Endothelial cell (in vitro differentiated cells): Measurements from ENCODE around the gene OPA3. TPM values are rescaled to one million over a fixed set of nuclear protein-coding genes. Genes with fewer than 3 reads are reported as not detected.
A peak's percentile ranks its signal among the peaks of the same experiment; 100 is the strongest.

ENCODE experiments used
- DNase-seq: peaks from one replicate; pipeline ENCODE4 v3.0.0; 2021; ENCODE audit warnings: low spot score
- H3K27ac Mint-ChIP-seq: one replicate; pipeline ENCODE4 v1.8.0; 2021; ENCODE audit warnings: mixed read lengths, inconsistent platforms; ENCODE audit not compliant: unreplicated experiment
- H3K27me3 Mint-ChIP-seq: one replicate; pipeline ENCODE4 v1.8.0; 2021; ENCODE audit warnings: mild to moderate bottlenecking, moderate library complexity, mixed read lengths, inconsistent platforms; ENCODE audit not compliant: unreplicated experiment
- H3K36me3 Mint-ChIP-seq: one replicate; pipeline ENCODE4 v1.8.0; 2021; ENCODE audit warnings: mild to moderate bottlenecking, low read depth, mixed read lengths, inconsistent platforms; ENCODE audit not compliant: unreplicated experiment
- H3K4me1 Mint-ChIP-seq: one replicate; pipeline ENCODE4 v1.8.0; 2021; ENCODE audit warnings: mild to moderate bottlenecking, mixed read lengths, inconsistent platforms; ENCODE audit not compliant: unreplicated experiment
- H3K4me3 Mint-ChIP-seq: one replicate; pipeline ENCODE4 v1.8.0; 2021; ENCODE audit warnings: mild to moderate bottlenecking, mixed read lengths, inconsistent platforms; ENCODE audit not compliant: unreplicated experiment
- H3K9me3 Mint-ChIP-seq: one replicate; pipeline ENCODE4 v1.8.0; 2021; ENCODE audit warnings: mixed read lengths, inconsistent platforms; ENCODE audit not compliant: unreplicated experiment
- CTCF ChIP-seq: fragments of 200-600 bp; sonication (generic); IDR thresholded peaks from one replicate; pipeline ENCODE4 v1.5.0; 2021; ENCODE audit warnings: antibody characterized with exemption; ENCODE audit not compliant: unreplicated experiment
- total RNA-seq: library from RNA; stranded (reverse); fragmentation: NEBNext Ultra II Directional; extraction: Animal tissue kit (Norgen Biotek cat#: 25700); gene quantifications from one replicate; pipeline ENCODE4 v1.2.1, GENCODE V29; 2021; ENCODE audit not compliant: unreplicated experiment

The OPA3 gene
- total RNA-seq, 1 donor from 2014 or later, result 13.4 TPM

DNA sequence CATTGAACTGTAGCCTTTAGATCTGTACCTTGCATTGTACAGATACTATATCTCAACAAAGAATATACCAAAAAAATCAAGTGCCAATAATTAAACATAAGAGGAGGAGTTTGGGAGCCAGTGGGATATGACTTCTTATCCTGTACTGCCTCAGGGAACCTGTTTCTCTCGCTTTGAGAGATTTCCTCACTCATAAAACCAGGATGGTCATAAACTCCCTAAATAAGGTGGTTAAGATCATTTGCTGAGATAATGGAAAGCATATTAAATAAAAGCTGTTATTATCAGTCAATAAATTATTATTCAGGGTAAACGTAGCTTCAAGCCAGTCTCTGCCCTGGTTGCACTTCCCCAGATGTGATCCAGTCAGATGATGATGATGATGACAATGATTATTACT, 17.0 kb downstream of the OPA3 start:
- Mint-ChIP-seq H3K27ac (no peak overlapping the region), H3K4me3 (no peak overlapping the region)
- TF ChIP-seq CTCF, result no peak

DNA sequence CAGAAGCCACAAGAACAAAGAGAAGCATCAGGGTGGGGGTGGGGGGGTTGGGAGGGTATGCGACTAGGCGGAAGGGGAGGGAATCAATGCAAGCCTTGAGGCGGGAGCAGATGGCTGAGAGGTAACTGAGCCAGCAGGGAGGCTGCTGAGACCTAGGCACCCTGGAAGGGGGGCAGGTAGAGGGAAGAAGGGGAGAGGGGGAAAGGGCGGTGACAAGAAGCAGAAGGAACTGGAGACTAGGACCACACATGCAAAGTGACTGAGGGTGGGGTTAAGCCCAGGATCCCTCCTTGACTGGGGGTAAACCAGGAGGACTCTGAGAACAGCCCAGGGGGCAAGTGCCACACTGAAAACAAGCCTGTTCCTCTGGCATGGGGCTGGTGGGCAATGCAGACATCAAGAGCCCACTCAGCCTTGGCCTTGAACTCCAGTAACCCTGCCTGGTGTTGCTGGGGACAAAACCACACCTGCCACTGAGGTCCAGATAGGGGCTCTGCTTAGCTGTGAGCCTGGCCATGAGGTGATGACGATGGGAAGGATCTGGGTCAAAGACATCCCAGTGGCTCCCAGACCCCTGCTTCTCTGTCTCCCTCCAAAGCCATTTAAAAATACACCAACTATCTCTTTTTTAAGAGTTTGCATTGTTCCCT, 20.3 kb downstream of the OPA3 start:
- H3K36me3 Mint-ChIP-seq, result no peaks in the 10 kb centered on the region
- H3K27me3 Mint-ChIP-seq, result no peaks in the 10 kb centered on the region
- H3K9me3 Mint-ChIP-seq, result no peaks in the 10 kb centered on the region
- no peak overlapping the region for H3K4me3 Mint-ChIP-seq
- peaks cover 18% of the 10 kb centered on the region for H3K4me1 Mint-ChIP-seq
- TF ChIP-seq CTCF, result no peak
- H3K27ac Mint-ChIP-seq, result no peak overlapping the region
- DNase-seq, result no peak

More for the DNA sequence above, 17.0 kb downstream of the OPA3 start:
- H3K4me1 Mint-ChIP-seq, result peaks cover 3% of the 10 kb centered on the region
- no peak for DNase-seq
- H3K27me3 Mint-ChIP-seq, result no peaks in the 10 kb centered on the region
- peaks cover 3% of the 10 kb centered on the region for H3K36me3 Mint-ChIP-seq
- H3K9me3 Mint-ChIP-seq, result no peaks in the 10 kb centered on the region

DNA sequence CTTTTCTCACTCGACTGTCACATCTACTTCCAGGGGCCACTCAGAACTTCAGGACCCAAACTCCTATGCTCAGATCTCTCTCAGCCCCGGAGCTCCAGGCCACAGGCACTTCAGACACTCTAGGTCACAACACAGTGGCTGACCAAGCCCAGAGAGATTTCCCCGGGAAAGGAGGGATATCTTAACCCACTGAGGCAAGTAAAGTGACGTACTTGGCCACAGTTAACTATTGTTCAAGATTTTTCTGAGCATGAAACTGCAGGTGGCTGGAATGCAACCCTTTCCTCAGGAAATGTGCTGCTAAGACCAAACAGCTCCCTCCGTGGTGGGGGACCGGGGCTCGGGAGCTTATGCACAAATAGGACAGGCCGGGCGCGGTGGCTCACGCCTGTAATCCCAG, 23.9 kb downstream of the OPA3 start:
- no peak for TF ChIP-seq CTCF
- H3K27me3 Mint-ChIP-seq, result peaks cover 5% of the 10 kb centered on the region
- H3K27ac Mint-ChIP-seq, result peak overlapping the region; percentile 96
- H3K36me3 Mint-ChIP-seq, result no peaks in the 10 kb centered on the region
- DNase-seq, result peak; percentile 21
- no peaks in the 10 kb centered on the region for H3K9me3 Mint-ChIP-seq
- H3K4me1 Mint-ChIP-seq, result peaks cover 18% of the 10 kb centered on the region
- H3K4me3 Mint-ChIP-seq, result peak overlapping the region; percentile 65

GRCh38 chr19:45560038-45560437, 24.6 kb downstream of the OPA3 start:
- Mint-ChIP-seq H3K36me3 (no peaks in the 10 kb centered on the region), H3K27me3 (peaks cover 5% of the 10 kb centered on the region), H3K27ac (peak overlapping the region; percentile 96), H3K4me3 (peak overlapping the region; percentile 42), H3K9me3 (no peaks in the 10 kb centered on the region), H3K4me1 (peaks cover 18% of the 10 kb centered on the region)
- no peak for DNase-seq
- no peak for TF ChIP-seq CTCF

DNA sequence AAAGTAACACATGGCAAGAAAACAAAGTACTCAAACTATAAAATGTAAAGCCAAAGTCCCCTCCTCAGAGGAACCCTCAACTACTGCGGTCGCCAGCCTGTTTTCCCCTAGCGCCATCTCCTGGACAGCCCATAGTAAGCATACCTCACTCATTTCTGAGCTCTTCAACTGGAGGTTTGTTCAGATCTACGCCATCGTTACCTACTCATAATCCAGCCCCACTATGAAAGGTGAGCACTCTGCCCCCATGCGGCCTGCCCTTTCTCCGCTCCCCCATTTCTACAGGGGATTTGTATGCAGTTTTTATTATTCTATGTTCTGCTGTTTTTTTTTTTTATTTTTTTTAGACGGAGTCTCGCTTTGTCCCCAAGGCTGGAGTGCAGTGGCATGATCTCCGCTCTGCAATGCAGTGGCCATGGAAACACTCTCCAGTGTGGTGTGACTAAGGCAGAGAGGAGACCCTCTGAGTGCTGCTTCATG, 26.2 kb downstream of the OPA3 start:
- TF ChIP-seq CTCF, result peak; percentile 44
- H3K4me3 Mint-ChIP-seq, result no peak overlapping the region
- peaks cover 5% of the 10 kb centered on the region for H3K27me3 Mint-ChIP-seq
- H3K36me3 Mint-ChIP-seq, result no peaks in the 10 kb centered on the region
- peaks cover 18% of the 10 kb centered on the region for H3K4me1 Mint-ChIP-seq
- H3K27ac Mint-ChIP-seq, result peak overlapping the region; percentile 30
- no peaks in the 10 kb centered on the region for H3K9me3 Mint-ChIP-seq
- peak; percentile 74 for DNase-seq
